GM12878 (cell line): ENCODE data around the gene ENOX1.

ENCODE experiments used
- CTCF ChIP-seq, 3 experiments: IDR thresholded peaks in 2 of 3; conservative IDR thresholded peaks in 1 of 3; 2 replicates each; pipeline ENCODE4 v1.5.1; 2011; ENCODE audit warnings: low read depth in 3 of 3, low read length in 3 of 3, mild to moderate bottlenecking in 3 of 3, control low read depth in 2 of 3, moderate library complexity in 2 of 3, inconsistent platforms in 1 of 3, mixed read lengths in 1 of 3; ENCODE audit not compliant: control insufficient read depth in 2 of 3, insufficient read depth in 1 of 3; ENCODE audit errors: extremely low read depth in 1 of 3
- ESRRA ChIP-seq: IDR thresholded peaks from 2 replicates; pipeline ENCODE4 v1.6.1; 2012; ENCODE audit warnings: mild to moderate bottlenecking, low read length, improper control_type of control experiment
- POLR2AphosphoS2 ChIP-seq: IDR thresholded peaks from 2 replicates; pipeline ENCODE4 v1.6.1; 2011; ENCODE audit warnings: low read depth, mild to moderate bottlenecking, low read length, improper control_type of control experiment, moderate library complexity

GRCh38 chr13:43206838-43207237, 579.9 kb downstream of the ENOX1 start:
- TF ChIP-seq CTCF (IDR thresholded peaks at IDR 0.05 in 2 of 3, conservative IDR thresholded peaks at IDR 0.05 in 1 of 3; ENCODE audit: control insufficient read depth in 2 of 3, extremely low read depth in 1 of 3, insufficient read depth in 1 of 3, low read depth in 3 of 3, low read length in 3 of 3): no peak
- no peak for TF ChIP-seq ESRRA
- TF ChIP-seq POLR2AphosphoS2: no peak
